Fibroblast of skin of back (primary cell): ENCODE data around the gene NUMB.
"Not testable (repeated sequence)": the region's sequence is repeated elsewhere in the genome, so short reads cannot be mapped to it uniquely, and the experiment has no call there.

ENCODE experiments used
- DNase-seq: peaks from one replicate; pipeline ENCODE4 v3.0.0-alpha.2; 2013

NUMB gene

GRCh38 chr14:73418227-73418626 lies 40.1 kb downstream of the NUMB start:
- DNase-seq: no peak

GRCh38 chr14:73406248-73406647 lies 52.1 kb downstream of the NUMB start:
- not testable (repeated sequence) for DNase-seq

GRCh38 chr14:73403181-73403752 lies 55.1 kb downstream of the NUMB start:
- DNase-seq: no peak

- DNase-seq: no peak
Measured at GRCh38 chr14:73402579-73402978, 55.8 kb downstream of the NUMB start.

GRCh38 chr14:73397810-73398209 lies 60.5 kb downstream of the NUMB start:
- DNase-seq: no peak

- no peak for DNase-seq
Measured at GRCh38 chr14:73394317-73394716, 64.0 kb downstream of the NUMB start.

GRCh38 chr14:73393375-73393774 lies 65.0 kb downstream of the NUMB start:
- no peak for DNase-seq

- DNase-seq: no peak
Measured at GRCh38 chr14:73392329-73393257, 65.8 kb downstream of the NUMB start.

GRCh38 chr14:73387860-73388259 lies 70.5 kb downstream of the NUMB start:
- DNase-seq: not testable (repeated sequence)

- DNase-seq: no peak
Measured at GRCh38 chr14:73386342-73386741, 72.0 kb downstream of the NUMB start.

GRCh38 chr14:73385021-73385420 lies 73.3 kb downstream of the NUMB start:
- DNase-seq: not testable (repeated sequence)

GRCh38 chr14:73383356-73383755 lies 75.0 kb downstream of the NUMB start:
- DNase-seq: no peak

GRCh38 chr14:73381380-73382013 lies 76.8 kb downstream of the NUMB start:
- DNase-seq: no peak

- DNase-seq: no peak
Measured at GRCh38 chr14:73376585-73376984, 81.8 kb downstream of the NUMB start.

- DNase-seq: no peak
Measured at GRCh38 chr14:73375861-73376260, 82.5 kb downstream of the NUMB start.

- DNase-seq: no peak
Measured at GRCh38 chr14:73374218-73374617, 84.1 kb downstream of the NUMB start.

- DNase-seq: no peak
Measured at GRCh38 chr14:73372529-73372928, 85.8 kb downstream of the NUMB start.

GRCh38 chr14:73370561-73370960 lies 87.8 kb downstream of the NUMB start:
- DNase-seq: no peak

GRCh38 chr14:73369428-73369827 lies 88.9 kb downstream of the NUMB start:
- no peak for DNase-seq

GRCh38 chr14:73368616-73369015 lies 89.7 kb downstream of the NUMB start:
- DNase-seq: no peak

GRCh38 chr14:73365727-73366126 lies 92.6 kb downstream of the NUMB start:
- no peak for DNase-seq

- DNase-seq: no peak
Measured at GRCh38 chr14:73364559-73364958, 93.8 kb downstream of the NUMB start.

- no peak for DNase-seq
Measured at GRCh38 chr14:73359445-73359844, 98.9 kb downstream of the NUMB start.

- DNase-seq: no peak
Measured at GRCh38 chr14:73358187-73358586, 100.2 kb downstream of the NUMB start.
